ENCODE measurements around the gene ZNF850. TPM values are rescaled to one million over a fixed set of nuclear protein-coding genes. Genes with fewer than 3 reads are reported as not detected.

ZNF850 gene
- total and polyA plus RNA-seq, 2 of the 8 experiments (the other 6 are each of a cell fraction or from before 2014, with no cell fraction given), result 6.7 to 21.2 TPM

- Histone ChIP-seq H3K4me3 (ENCODE audit: extremely low read depth in 1 of 4, insufficient read depth in 2 of 4, low read depth in 3 of 4, low read length in 4 of 4) (peak overlapping the region; percentile 83 to 100 (median 96)), H3K4ac (replicated peaks; ENCODE audit: insufficient read length, low read depth, low read length) (no peak overlapping the region), H2BK12ac (ENCODE audit: low read depth, low read length) (peak overlapping the region; percentile 72), H4K8ac (ENCODE audit: extremely low read depth, insufficient read depth, low read length) (no peak overlapping the region), H3K56ac (replicated peaks; ENCODE audit: insufficient read length, low read depth, low read length) (no peak overlapping the region), H3K27me3 (replicated peaks in 1 of 4; ENCODE audit: control insufficient read depth in 3 of 4, extremely low read depth in 1 of 4, insufficient read depth in 3 of 4, low read length in 3 of 4) (no peaks in the 10 kb centered on the region), H3K9ac (replicated peaks in 1 of 4; ENCODE audit: extremely low read depth in 1 of 4, low read depth in 3 of 4, low read length in 3 of 4) (peak overlapping the region; percentile 77 to 99 (median 87)), H4K5ac (ENCODE audit: insufficient read length, low read depth, low read length) (no peak overlapping the region), H3K14ac (ENCODE audit: insufficient read length) (no peak overlapping the region), H4K20me1 (replicated peaks in 1 of 2; ENCODE audit: control insufficient read depth in 1 of 2, insufficient read depth in 2 of 2, low read length in 2 of 2) (peaks cover 0 to 3% of the 10 kb centered on the region in 2 experiments), H2BK5ac (ENCODE audit: low read depth, low read length) (peak overlapping the region; percentile 96), H4K91ac (replicated peaks; ENCODE audit: insufficient read length, low read length) (no peak overlapping the region), H3K9me3 (ENCODE audit: insufficient read depth in 2 of 2, low read depth in 1 of 2, low read length in 1 of 2) (peaks cover 14 to 16% of the 10 kb centered on the region in 2 experiments), H3K23me2 (ENCODE audit: low read depth, low read length) (peaks cover 6% of the 10 kb centered on the region), H3K4me2 (ENCODE audit: insufficient read depth in 1 of 2, low read depth in 2 of 2, low read length in 2 of 2) (peak overlapping the region; percentile 62 to 100), H3K18ac (ENCODE audit: extremely low read depth, low read length) (peak overlapping the region; percentile 64; the same call in 1 of the 2 replicates), H2AFZ (ENCODE audit: low read length) (peak overlapping the region; percentile 88), H2BK15ac (ENCODE audit: low read length) (no peak overlapping the region), H2BK20ac (ENCODE audit: low read length) (0 out of 2 replicates have a peak overlapping the region, but pooled peaks have one; percentile 34), H3K4me1 (replicated peaks in 1 of 4; ENCODE audit: control insufficient read depth in 3 of 4, insufficient read depth in 4 of 4, low read length in 3 of 4) (no peaks in the 10 kb centered on the region; a peak in 1 of 7 replicates), H2AK5ac (ENCODE audit: low read depth, low read length) (no peak overlapping the region), H3K79me1 (ENCODE audit: low read depth, low read length) (peaks cover 6% of the 10 kb centered on the region; the same call in 1 of the 2 replicates), H3K23ac (ENCODE audit: insufficient read length) (no peak overlapping the region), H3K79me2 (ENCODE audit: control insufficient read depth in 1 of 2, insufficient read depth in 2 of 2, low read length in 2 of 2) (peaks cover 22 to 42% of the 10 kb centered on the region in 2 experiments), H3K27ac (ENCODE audit: low read depth, low read length) (peak overlapping the region; percentile 96; the same call in 1 of the 2 replicates), H3K36me3 (ENCODE audit: control insufficient read depth in 2 of 4, insufficient read depth in 4 of 4, low read length in 3 of 4) (peaks cover 0 to 26% (median 5%) of the 10 kb centered on the region in 4 experiments; a peak in 3 of 8 replicates), H2BK120ac (replicated peaks; ENCODE audit: low read depth, low read length) (no peak overlapping the region)
- ChIA-PET CTCF (ENCODE audit: partially characterized antibody) (interaction anchor here (0.6 kb wide), 1 partner anchor 16 kb away, joined by 3 read pairs; no protein-coding TSS in a partner anchor), POLR2A (ENCODE audit: partially characterized antibody) (interaction anchor here (0.6 to 4.7 kb wide), 22 partner anchors 12 to 529 kb away, joined by 3 to 38 read pairs (median 5); partner anchors contain the start of genes ZNF260, ZNF345, ZNF461 and ZNF529)
- FAIRE-seq (no peak), DNase-seq (ENCODE audit: low read depth in 1 of 2, low spot score in 2 of 2) (no peak)
- WGBS, 2 experiments (ENCODE audit: extremely low coverage in 1 of 2, insufficient coverage in 1 of 2, insufficient read length in 1 of 2, insufficient replicate concordance in 2 of 2, low coverage in 1 of 2, low lambda C conversion rate in 2 of 2, missing lambda C conversion rate in 1 of 2), result 10% methylated on average over 15 of the region's 15 CpGs; no CpG with 5 or more reads in 1 of the 2 experiments
- no peak for TF ChIP-seq EZH2 (IDR thresholded peaks at IDR 0.05; ENCODE audit: low read depth, low read length, severe bottlenecking)
- TF ChIP-seq SP4 (IDR thresholded peaks at IDR 0.05; ENCODE audit: low read length), result 0 out of 2 replicates have a peak, but pooled peaks have one; percentile 2
- TF ChIP-seq CTCF (IDR thresholded peaks at IDR 0.05; ENCODE audit: control extremely low read depth in 1 of 3, insufficient read depth in 1 of 3, low read depth in 1 of 3, low read length in 3 of 3), result no peak
- TF ChIP-seq RFX5 (IDR thresholded peaks at IDR 0.05; ENCODE audit: borderline replicate concordance, low read depth, low read length), result no peak
- TF ChIP-seq BACH1 (IDR thresholded peaks at IDR 0.05; ENCODE audit: low read length), result no peak
- no peak for TF ChIP-seq CTBP2 (IDR thresholded peaks at IDR 0.05; ENCODE audit: borderline replicate concordance, insufficient read depth, insufficient read length, low read length)
- no peak for TF ChIP-seq POU5F1 (IDR thresholded peaks at IDR 0.05; ENCODE audit: low read depth, low read length)
- TF ChIP-seq SP2 (IDR thresholded peaks at IDR 0.05; ENCODE audit: low read length), result no peak
- TF ChIP-seq KDM4A (IDR thresholded peaks at IDR 0.05; ENCODE audit: low read depth, low read length, severe bottlenecking), result peak; percentile 60
- TF ChIP-seq NANOG (IDR thresholded peaks at IDR 0.05; ENCODE audit: insufficient read depth, low read depth, low read length, poor library complexity, severe bottlenecking), result no peak
Observed at GRCh38 chr19:36773223-36773579, 594 bp upstream of the ZNF850 start.

Measured in H1 (cell line).